Nephron progenitor cell (in vitro differentiated cells): ENCODE results near the gene PIP.

ENCODE experiments used
- DNase-seq: peaks from one replicate; pipeline ENCODE4 v3.0.0; 2021
- H3K27ac Mint-ChIP-seq: 2 replicates; pipeline ENCODE4 v1.8.0; 2021; ENCODE audit warnings: mild to moderate bottlenecking, moderate library complexity, mixed read lengths
- H3K27me3 Mint-ChIP-seq: 2 replicates; pipeline ENCODE4 v1.8.0; 2021; ENCODE audit warnings: mild to moderate bottlenecking, low read depth, mixed read lengths; ENCODE audit not compliant: poor library complexity
- H3K36me3 Mint-ChIP-seq: 2 replicates; pipeline ENCODE4 v1.8.0; 2021; ENCODE audit warnings: low read depth, mixed read lengths
- H3K4me1 Mint-ChIP-seq: 2 replicates; pipeline ENCODE4 v1.8.0; 2021; ENCODE audit warnings: mixed read lengths
- H3K4me3 Mint-ChIP-seq: 2 replicates; pipeline ENCODE4 v1.8.0; 2021; ENCODE audit warnings: mild to moderate bottlenecking, moderate library complexity, mixed read lengths
- H3K9me3 Mint-ChIP-seq: 2 replicates; pipeline ENCODE4 v1.8.0; 2021; ENCODE audit warnings: mild to moderate bottlenecking, moderate library complexity, mixed read lengths
- CTCF ChIP-seq: fragments of 200-600 bp; sonication (generic); IDR thresholded peaks from 2 replicates; pipeline ENCODE4 v1.5.0; 2021; ENCODE audit warnings: antibody characterized with exemption

Gene PIP

GRCh38 chr7:143185551-143185950 lies 53.7 kb downstream of the PIP start:
- no peak overlapping the region for H3K27ac Mint-ChIP-seq
- peaks cover 7% of the 10 kb centered on the region for H3K4me1 Mint-ChIP-seq
- H3K36me3 Mint-ChIP-seq: no peaks in the 10 kb centered on the region
- H3K4me3 Mint-ChIP-seq: no peak overlapping the region
- no peak for DNase-seq
- TF ChIP-seq CTCF: no peak
- peaks cover 7% of the 10 kb centered on the region for H3K27me3 Mint-ChIP-seq
- no peaks in the 10 kb centered on the region for H3K9me3 Mint-ChIP-seq

GRCh38 chr7:143188994-143189393 lies 57.1 kb downstream of the PIP start:
- no peak overlapping the region for H3K4me3 Mint-ChIP-seq
- no peak for DNase-seq
- no peak for TF ChIP-seq CTCF
- peaks cover 6% of the 10 kb centered on the region for H3K27me3 Mint-ChIP-seq
- peaks cover 7% of the 10 kb centered on the region for H3K4me1 Mint-ChIP-seq
- no peak overlapping the region for H3K27ac Mint-ChIP-seq
- H3K9me3 Mint-ChIP-seq: no peaks in the 10 kb centered on the region
- no peaks in the 10 kb centered on the region for H3K36me3 Mint-ChIP-seq
